ENCODE measurements around the gene ARL15.

The ARL15 gene

GRCh38 chr5:54146390-54146789 lies 164.0 kb downstream of the ARL15 start:
- no peak for DNase-seq

- DNase-seq = no peak
These were observed 170.0 kb downstream of the ARL15 start for GRCh38 chr5:54140247-54140840.

- DNase-seq = no peak
These were observed 173.6 kb downstream of the ARL15 start for GRCh38 chr5:54136516-54137440.

- DNase-seq = no peak
These were observed 175.3 kb downstream of the ARL15 start for GRCh38 chr5:54135042-54135441.

GRCh38 chr5:54133917-54134316 lies 176.5 kb downstream of the ARL15 start:
- DNase-seq = no peak

GRCh38 chr5:54120473-54120872 lies 189.9 kb downstream of the ARL15 start:
- no peak for DNase-seq

- DNase-seq = no peak
These were observed 192.4 kb downstream of the ARL15 start for GRCh38 chr5:54117957-54118356.

GRCh38 chr5:54115735-54116403 lies 194.5 kb downstream of the ARL15 start:
- peak; percentile 100 for DNase-seq

- DNase-seq = no peak
These were observed 197.3 kb downstream of the ARL15 start for GRCh38 chr5:54113060-54113459.

- no peak for DNase-seq
These were observed 200.6 kb downstream of the ARL15 start for GRCh38 chr5:54109626-54110330.

- no peak for DNase-seq
These were observed 202.2 kb downstream of the ARL15 start for GRCh38 chr5:54108136-54108535.

- no peak for DNase-seq
These were observed 206.5 kb downstream of the ARL15 start for GRCh38 chr5:54103871-54104270.

GRCh38 chr5:54098267-54098666 lies 212.1 kb downstream of the ARL15 start:
- no peak for DNase-seq

GRCh38 chr5:54095969-54096368 lies 214.4 kb downstream of the ARL15 start:
- no peak for DNase-seq

- DNase-seq = no peak
These were observed 215.7 kb downstream of the ARL15 start for GRCh38 chr5:54094706-54095105.

GRCh38 chr5:54093861-54094260 lies 216.5 kb downstream of the ARL15 start:
- peak; percentile 22 for DNase-seq

GRCh38 chr5:54093081-54093492 lies 217.3 kb downstream of the ARL15 start:
- peak; percentile 59 for DNase-seq

GRCh38 chr5:54091307-54092130 lies 218.9 kb downstream of the ARL15 start:
- DNase-seq = peak; percentile 100

GRCh38 chr5:54090495-54091120 lies 219.8 kb downstream of the ARL15 start:
- peak; percentile 64 for DNase-seq

- DNase-seq = no peak
These were observed 222.3 kb downstream of the ARL15 start for GRCh38 chr5:54088081-54088480.

GRCh38 chr5:54087436-54087835 lies 222.9 kb downstream of the ARL15 start:
- DNase-seq = no peak

- no peak for DNase-seq
These were observed 224.2 kb downstream of the ARL15 start for GRCh38 chr5:54086191-54086590.
